ENCODE results near the gene C1orf116. TPM values are rescaled to one million over a fixed set of nuclear protein-coding genes. Genes with fewer than 3 reads are reported as not detected.

Gene C1orf116
- total and polyA plus RNA-seq, 4 donors: 0.08 to 2.8 (median 0.24) TPM

DNA sequence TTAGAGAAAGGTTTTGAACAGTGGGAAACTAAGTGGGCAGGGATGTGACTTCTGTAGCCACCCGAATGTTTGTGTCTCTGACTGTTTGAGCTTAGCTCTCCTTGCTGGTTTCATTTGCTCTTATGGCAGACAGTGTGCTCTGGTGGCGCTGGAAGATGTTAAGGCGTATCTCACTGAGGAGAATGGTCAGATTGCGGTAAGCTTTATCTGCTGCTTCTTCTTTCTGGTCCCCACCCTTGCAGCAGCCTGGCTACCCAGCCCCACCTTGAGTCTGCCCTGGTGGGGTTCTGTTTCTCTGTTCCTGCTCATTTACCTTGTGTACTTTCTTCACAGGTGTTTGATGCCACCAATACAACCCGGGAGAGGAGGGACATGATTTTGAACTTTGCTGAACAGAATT lies 30.5 kb upstream of the C1orf116 start:
- intact Hi-C loops (cut with DNase I): no loop called here
- Histone ChIP-seq H3K4me3 (ENCODE audit: low read length in 2 of 2) (no peak overlapping the region), H3K27ac (ENCODE audit: low read depth in 1 of 2, low read length in 2 of 2) (no peak overlapping the region), H3K36me3 (ENCODE audit: control insufficient read depth in 1 of 2, insufficient read depth in 2 of 2, low read length in 1 of 2) (peaks cover 3 to 8% of the 10 kb centered on the region in 2 donors), H3K9me3 (ENCODE audit: control insufficient read depth, low read length) (no peaks in the 10 kb centered on the region), H3K27me3 (ENCODE audit: control insufficient read depth in 1 of 2, insufficient read depth in 2 of 2, low read length in 1 of 2) (no peaks in the 10 kb centered on the region), H3K4me1 (ENCODE audit: control insufficient read depth in 1 of 2, insufficient read depth in 2 of 2, low read length in 2 of 2) (no peaks in the 10 kb centered on the region)
- DNase-seq (no peak), ATAC-seq (ENCODE audit: low FRiP score) (no peak)
- 90 to 96% methylated on average over 5 of the region's 5 CpGs for WGBS, 2 donors

DNA sequence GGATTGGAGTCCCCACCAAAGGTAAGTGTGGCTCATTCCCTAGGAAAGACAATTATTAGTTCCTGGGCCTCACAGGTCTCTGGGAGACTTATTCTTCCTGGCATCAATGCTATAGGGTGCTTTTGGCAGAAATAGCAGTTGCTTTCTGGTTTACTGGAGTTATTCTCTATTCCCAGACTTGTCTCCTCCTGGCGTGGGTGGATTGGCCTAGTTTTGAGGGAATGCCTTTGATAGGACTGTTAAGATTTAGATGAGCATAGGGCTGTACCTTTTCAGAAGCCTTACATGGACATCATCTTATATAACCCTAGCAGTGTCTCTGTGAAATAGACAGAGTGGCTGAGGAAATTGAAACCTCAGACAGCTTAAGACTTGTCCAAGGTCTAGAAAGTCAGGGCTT lies 29.5 kb upstream of the C1orf116 start:
- Histone ChIP-seq H3K9me3 (ENCODE audit: control insufficient read depth, low read length) (no peaks in the 10 kb centered on the region), H3K27me3 (ENCODE audit: control insufficient read depth in 1 of 2, insufficient read depth in 2 of 2, low read length in 1 of 2) (no peaks in the 10 kb centered on the region), H3K4me1 (ENCODE audit: control insufficient read depth in 1 of 2, insufficient read depth in 2 of 2, low read length in 2 of 2) (no peaks in the 10 kb centered on the region), H3K27ac (ENCODE audit: low read depth in 1 of 2, low read length in 2 of 2) (no peak overlapping the region), H3K4me3 (ENCODE audit: low read length in 2 of 2) (no peak overlapping the region), H3K36me3 (ENCODE audit: control insufficient read depth in 1 of 2, insufficient read depth in 2 of 2, low read length in 1 of 2) (peaks cover 3 to 8% of the 10 kb centered on the region in 2 donors)
- DNase-seq: no peak
- 86 to 89% methylated on average over 1 of the region's 1 CpG for WGBS, 2 donors
- no peak for ATAC-seq (ENCODE audit: low FRiP score)
- intact Hi-C loops (cut with DNase I): no loop called here

DNA sequence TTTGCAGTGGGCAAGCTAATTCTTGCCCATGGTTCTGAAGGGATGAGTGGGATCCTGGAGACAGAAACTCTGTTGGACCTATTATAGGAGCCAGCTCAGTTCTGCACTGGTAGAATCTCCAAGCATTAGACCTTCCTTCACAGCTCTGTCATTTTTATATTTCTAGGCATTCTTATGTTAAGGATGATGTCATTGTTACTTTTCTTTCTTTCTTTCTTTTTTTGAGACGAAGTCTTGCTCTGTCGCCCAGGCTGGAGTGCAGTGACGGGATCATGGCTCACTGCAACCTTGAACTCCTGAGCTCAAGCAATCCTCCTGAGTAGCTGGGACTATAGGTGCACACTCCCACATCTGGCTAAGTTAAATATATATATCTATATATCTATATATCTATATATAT lies 28.0 kb upstream of the C1orf116 start:
- no peak for DNase-seq
- intact Hi-C loops (cut with DNase I): no loop called here
- H3K36me3 ChIP-seq (ENCODE audit: control insufficient read depth in 1 of 2, insufficient read depth in 2 of 2, low read length in 1 of 2): peaks cover 3 to 8% of the 10 kb centered on the region in 2 donors
- 55 to 68% methylated on average over 3 of the region's 3 CpGs for WGBS, 2 donors
- no peak overlapping the region for H3K27ac ChIP-seq (ENCODE audit: low read depth in 1 of 2, low read length in 2 of 2)
- no peaks in the 10 kb centered on the region for H3K4me1 ChIP-seq (ENCODE audit: control insufficient read depth in 1 of 2, insufficient read depth in 2 of 2, low read length in 2 of 2)
- ATAC-seq (ENCODE audit: low FRiP score): no peak
- H3K9me3 ChIP-seq (ENCODE audit: control insufficient read depth, low read length): no peaks in the 10 kb centered on the region
- no peak overlapping the region for H3K4me3 ChIP-seq (ENCODE audit: low read length in 2 of 2)
- no peaks in the 10 kb centered on the region for H3K27me3 ChIP-seq (ENCODE audit: control insufficient read depth in 1 of 2, insufficient read depth in 2 of 2, low read length in 1 of 2)

DNA sequence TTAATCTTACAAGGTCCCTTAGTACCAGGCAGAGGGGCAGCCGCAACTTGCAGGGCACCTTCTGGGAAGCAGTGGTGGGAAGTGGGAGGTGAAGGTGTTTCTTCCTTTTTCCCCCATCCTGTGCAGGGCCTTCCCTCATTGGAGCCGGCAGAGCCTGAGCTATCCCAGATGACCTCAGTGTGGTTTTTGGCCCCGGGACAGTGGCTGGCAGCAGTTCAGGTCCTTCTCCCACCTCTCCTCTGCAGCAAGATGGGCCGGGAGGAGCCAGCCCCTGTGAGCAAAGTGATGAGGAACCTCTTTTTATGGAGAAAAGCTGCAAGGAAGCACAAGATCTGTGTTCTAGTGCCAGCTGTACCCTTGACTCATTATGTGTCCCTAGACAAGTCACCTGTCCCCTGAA lies 27.3 kb upstream of the C1orf116 start:
- Histone ChIP-seq H3K9me3 (ENCODE audit: control insufficient read depth, low read length) (no peaks in the 10 kb centered on the region), H3K27ac (ENCODE audit: low read depth in 1 of 2, low read length in 2 of 2) (no peak overlapping the region), H3K36me3 (ENCODE audit: control insufficient read depth in 1 of 2, insufficient read depth in 2 of 2, low read length in 1 of 2) (peaks cover 3 to 8% of the 10 kb centered on the region in 2 donors), H3K27me3 (ENCODE audit: control insufficient read depth in 1 of 2, insufficient read depth in 2 of 2, low read length in 1 of 2) (no peaks in the 10 kb centered on the region), H3K4me1 (ENCODE audit: control insufficient read depth in 1 of 2, insufficient read depth in 2 of 2, low read length in 2 of 2) (no peaks in the 10 kb centered on the region), H3K4me3 (ENCODE audit: low read length in 2 of 2) (no peak overlapping the region)
- no peak for DNase-seq
- intact Hi-C loops (cut with DNase I): no loop called here
- 40 to 46% methylated on average over 4 of the region's 4 CpGs for WGBS, 2 donors
- no peak for ATAC-seq (ENCODE audit: low FRiP score)

DNA sequence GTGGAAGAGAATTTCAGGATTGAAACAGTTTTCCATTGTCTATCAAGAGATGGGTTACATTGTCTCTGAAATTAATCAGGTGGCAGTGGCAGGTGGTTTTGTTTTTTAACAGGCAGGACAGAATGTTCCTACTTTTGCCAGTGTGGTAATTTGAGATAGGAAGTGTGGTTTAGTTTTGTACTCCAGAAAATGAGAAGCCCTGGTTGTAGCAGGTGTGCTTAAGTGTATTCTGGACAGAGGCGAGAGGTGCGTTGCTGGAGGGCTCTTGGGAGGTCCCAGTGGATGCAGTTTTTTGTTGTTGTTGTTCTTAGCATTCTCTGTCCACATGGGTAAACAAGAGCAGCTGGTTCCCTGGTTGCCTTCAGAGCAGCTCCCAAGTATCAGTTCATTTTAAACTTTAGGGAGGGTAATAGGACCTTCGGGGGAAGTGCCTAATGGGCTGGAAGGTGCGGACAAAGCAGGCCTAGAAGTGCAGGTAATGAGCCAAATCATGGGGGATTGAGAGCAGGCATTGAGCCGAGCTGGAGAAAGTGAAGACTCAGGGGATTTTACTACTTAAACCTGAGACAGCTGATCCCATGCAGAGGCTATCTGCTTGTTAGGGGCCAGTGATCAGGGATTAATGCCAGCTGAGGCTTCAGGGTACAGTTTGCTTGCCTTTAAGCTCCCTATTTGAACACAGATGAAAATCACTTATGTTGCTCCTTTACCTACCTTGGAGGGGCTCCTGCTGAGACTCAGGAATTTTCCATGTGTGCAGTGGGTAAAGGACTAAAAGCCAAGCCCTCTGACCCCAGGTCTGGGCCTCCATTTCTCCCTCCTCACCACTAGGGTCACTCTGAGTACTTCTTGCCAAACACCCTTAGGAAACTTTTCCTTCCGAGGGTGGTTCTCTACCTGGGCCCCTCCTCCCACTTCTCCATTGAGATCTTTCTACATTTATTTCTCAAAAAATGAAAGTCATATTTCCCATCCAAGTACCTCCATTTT lies 26.6 kb upstream of the C1orf116 start:
- Histone ChIP-seq H3K9me3 (ENCODE audit: control insufficient read depth, low read length) (no peaks in the 10 kb centered on the region), H3K27me3 (ENCODE audit: control insufficient read depth in 1 of 2, insufficient read depth in 2 of 2, low read length in 1 of 2) (no peaks in the 10 kb centered on the region), H3K4me1 (ENCODE audit: control insufficient read depth in 1 of 2, insufficient read depth in 2 of 2, low read length in 2 of 2) (no peaks in the 10 kb centered on the region), H3K27ac (ENCODE audit: low read depth in 1 of 2, low read length in 2 of 2) (no peak overlapping the region), H3K36me3 (ENCODE audit: control insufficient read depth in 1 of 2, insufficient read depth in 2 of 2, low read length in 1 of 2) (peaks cover 3 to 8% of the 10 kb centered on the region in 2 donors), H3K4me3 (ENCODE audit: low read length in 2 of 2) (no peak overlapping the region)
- 83 to 86% methylated on average over 6 of the region's 6 CpGs for WGBS, 2 donors
- DNase-seq (no peak), ATAC-seq (ENCODE audit: low FRiP score) (no peak)
- intact Hi-C loops (cut with DNase I): no loop called here

DNA sequence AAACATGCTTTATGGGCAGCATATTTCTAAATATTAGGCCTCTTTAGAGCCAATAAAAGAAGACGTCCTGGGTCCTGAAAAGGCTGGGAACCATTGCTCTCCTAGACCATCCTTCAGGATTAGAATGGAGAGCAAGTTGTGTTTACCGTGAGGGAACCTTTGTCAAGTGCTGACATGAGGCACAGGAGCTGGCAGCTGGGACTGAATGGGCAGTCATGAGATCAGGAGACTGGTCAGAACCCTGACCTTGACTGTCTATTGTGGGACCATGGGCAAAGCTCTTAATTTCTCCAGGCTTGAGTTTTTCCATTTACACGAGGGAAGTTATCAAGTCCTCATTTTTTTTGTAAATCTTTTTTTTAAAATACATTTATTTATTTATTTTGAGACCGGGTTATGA lies 25.7 kb upstream of the C1orf116 start:
- H3K9me3 ChIP-seq (ENCODE audit: control insufficient read depth, low read length): no peaks in the 10 kb centered on the region
- no peaks in the 10 kb centered on the region for H3K27me3 ChIP-seq (ENCODE audit: control insufficient read depth in 1 of 2, insufficient read depth in 2 of 2, low read length in 1 of 2)
- H3K27ac ChIP-seq (ENCODE audit: low read depth in 1 of 2, low read length in 2 of 2): no peak overlapping the region
- ATAC-seq (ENCODE audit: low FRiP score) (no peak), DNase-seq (no peak)
- 78 to 86% methylated on average over 4 of the region's 4 CpGs for WGBS, 2 donors
- intact Hi-C loops (cut with DNase I): no loop called here
- H3K36me3 ChIP-seq (ENCODE audit: control insufficient read depth in 1 of 2, insufficient read depth in 2 of 2, low read length in 1 of 2): peaks cover 2 to 6% of the 10 kb centered on the region in 2 donors
- H3K4me1 ChIP-seq (ENCODE audit: control insufficient read depth in 1 of 2, insufficient read depth in 2 of 2, low read length in 2 of 2): no peaks in the 10 kb centered on the region
- no peak overlapping the region for H3K4me3 ChIP-seq (ENCODE audit: low read length in 2 of 2)

DNA sequence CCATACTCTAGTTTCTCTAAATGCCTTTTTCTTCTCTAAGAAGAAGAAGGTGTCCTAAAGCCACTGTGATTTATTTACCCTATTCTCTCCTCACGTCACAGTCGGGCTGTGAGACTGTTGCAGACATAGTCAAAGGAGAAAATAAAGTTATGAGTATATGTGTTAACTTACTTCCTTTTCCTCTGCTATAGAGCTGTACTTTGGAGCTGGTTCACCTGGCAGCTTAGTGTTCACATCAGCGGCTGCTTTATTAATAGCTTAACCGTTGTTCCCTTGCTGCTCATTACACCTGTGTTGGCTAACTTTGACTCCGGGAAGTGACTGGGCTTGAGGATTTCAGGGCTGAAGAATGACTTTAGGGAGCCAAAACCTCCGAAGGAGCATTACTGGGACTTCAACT lies 24.1 kb upstream of the C1orf116 start:
- no peaks in the 10 kb centered on the region for H3K9me3 ChIP-seq (ENCODE audit: control insufficient read depth, low read length)
- H3K36me3 ChIP-seq (ENCODE audit: control insufficient read depth in 1 of 2, insufficient read depth in 2 of 2, low read length in 1 of 2): peaks cover 0 to 2% of the 10 kb centered on the region in 2 donors
- DNase-seq: no peak
- no peaks in the 10 kb centered on the region for H3K27me3 ChIP-seq (ENCODE audit: control insufficient read depth in 1 of 2, insufficient read depth in 2 of 2, low read length in 1 of 2)
- H3K4me3 ChIP-seq (ENCODE audit: low read length in 2 of 2): no peak overlapping the region
- intact Hi-C loops (cut with DNase I): no loop called here
- WGBS, 2 donors: 87 to 93% methylated on average over 6 of the region's 6 CpGs
- H3K4me1 ChIP-seq (ENCODE audit: control insufficient read depth in 1 of 2, insufficient read depth in 2 of 2, low read length in 2 of 2): no peaks in the 10 kb centered on the region
- no peak overlapping the region for H3K27ac ChIP-seq (ENCODE audit: low read depth in 1 of 2, low read length in 2 of 2)
- ATAC-seq (ENCODE audit: low FRiP score): no peak

DNA sequence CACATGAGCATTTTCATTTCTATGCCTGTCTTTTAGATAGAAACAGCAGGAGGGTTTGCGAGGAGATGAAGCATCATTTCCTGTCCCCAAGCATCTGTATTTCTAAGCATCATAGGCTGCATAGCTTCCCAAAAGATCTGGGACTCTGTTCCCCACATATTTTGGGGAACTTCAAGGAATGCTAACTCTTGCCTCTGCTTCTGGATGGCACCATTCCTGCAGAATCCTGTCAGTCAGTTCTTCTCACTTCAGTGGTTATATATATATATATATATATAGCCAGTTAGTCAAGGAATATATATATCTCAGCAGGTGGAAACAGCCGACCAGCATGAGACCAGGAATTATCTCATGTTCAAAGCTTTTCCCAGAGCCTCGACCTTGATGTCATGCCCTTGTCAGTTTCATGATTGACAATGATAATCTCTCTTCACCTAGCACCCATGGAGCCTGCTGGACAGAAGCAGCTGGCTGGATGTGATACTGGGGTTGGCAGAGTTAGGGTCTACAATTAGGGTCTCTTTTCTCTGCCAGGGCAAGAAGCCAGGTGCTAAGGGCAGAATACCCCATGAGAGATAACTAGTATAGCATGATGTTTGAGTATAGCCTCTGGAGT lies 22.9 kb upstream of the C1orf116 start:
- Histone ChIP-seq H3K9me3 (ENCODE audit: control insufficient read depth, low read length) (no peaks in the 10 kb centered on the region), H3K4me1 (ENCODE audit: control insufficient read depth in 1 of 2, insufficient read depth in 2 of 2, low read length in 2 of 2) (no peaks in the 10 kb centered on the region), H3K27ac (ENCODE audit: low read depth in 1 of 2, low read length in 2 of 2) (no peak overlapping the region), H3K4me3 (ENCODE audit: low read length in 2 of 2) (no peak overlapping the region), H3K36me3 (ENCODE audit: control insufficient read depth in 1 of 2, insufficient read depth in 2 of 2, low read length in 1 of 2) (peaks cover 0 to 2% of the 10 kb centered on the region in 2 donors), H3K27me3 (ENCODE audit: control insufficient read depth in 1 of 2, insufficient read depth in 2 of 2, low read length in 1 of 2) (no peaks in the 10 kb centered on the region)
- DNase-seq: no peak
- intact Hi-C loops (cut with DNase I): no loop called here
- 82 to 84% methylated on average over 3 of the region's 3 CpGs for WGBS, 2 donors
- ATAC-seq (ENCODE audit: low FRiP score): no peak

DNA sequence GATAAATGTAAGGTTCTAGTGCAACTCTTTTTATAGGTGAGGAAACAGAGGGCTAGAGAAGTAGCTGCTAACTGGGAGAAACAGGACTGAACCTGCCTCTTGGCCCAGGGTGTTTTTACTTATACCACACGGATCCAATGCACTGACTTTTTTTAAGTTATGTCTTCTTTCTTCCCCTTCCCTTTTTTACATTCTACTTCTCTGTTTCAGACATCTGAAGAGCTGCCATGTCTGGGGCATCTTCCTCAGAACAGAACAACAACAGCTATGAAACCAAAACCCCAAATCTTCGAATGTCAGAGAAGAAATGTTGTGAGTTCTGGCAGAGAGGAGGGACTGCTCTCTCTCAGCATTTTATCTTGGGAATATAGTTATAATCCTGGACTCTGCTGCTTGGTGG lies 21.9 kb upstream of the C1orf116 start:
- ATAC-seq (ENCODE audit: low FRiP score) (no peak), DNase-seq (no peak)
- Histone ChIP-seq H3K27me3 (ENCODE audit: control insufficient read depth in 1 of 2, insufficient read depth in 2 of 2, low read length in 1 of 2) (no peaks in the 10 kb centered on the region), H3K4me3 (ENCODE audit: low read length in 2 of 2) (no peak overlapping the region), H3K9me3 (ENCODE audit: control insufficient read depth, low read length) (no peaks in the 10 kb centered on the region), H3K4me1 (ENCODE audit: control insufficient read depth in 1 of 2, insufficient read depth in 2 of 2, low read length in 2 of 2) (no peaks in the 10 kb centered on the region), H3K36me3 (ENCODE audit: control insufficient read depth in 1 of 2, insufficient read depth in 2 of 2, low read length in 1 of 2) (peaks cover 0 to 2% of the 10 kb centered on the region in 2 donors), H3K27ac (ENCODE audit: low read depth in 1 of 2, low read length in 2 of 2) (no peak overlapping the region)
- 26 to 30% methylated on average over 2 of the region's 2 CpGs for WGBS, 2 donors
- intact Hi-C loops (cut with DNase I): no loop called here
